ENCODE measurements around the gene UGCG. TPM values are rescaled to one million over a fixed set of nuclear protein-coding genes. Genes with fewer than 3 reads are reported as not detected.

The UGCG gene
- total and polyA plus RNA-seq, 9 of the 15 experiments (the other 6 are each of a cell fraction or from before 2014, with no cell fraction given) = 20.0 to 40.3 (median 29.2) TPM

DNA sequence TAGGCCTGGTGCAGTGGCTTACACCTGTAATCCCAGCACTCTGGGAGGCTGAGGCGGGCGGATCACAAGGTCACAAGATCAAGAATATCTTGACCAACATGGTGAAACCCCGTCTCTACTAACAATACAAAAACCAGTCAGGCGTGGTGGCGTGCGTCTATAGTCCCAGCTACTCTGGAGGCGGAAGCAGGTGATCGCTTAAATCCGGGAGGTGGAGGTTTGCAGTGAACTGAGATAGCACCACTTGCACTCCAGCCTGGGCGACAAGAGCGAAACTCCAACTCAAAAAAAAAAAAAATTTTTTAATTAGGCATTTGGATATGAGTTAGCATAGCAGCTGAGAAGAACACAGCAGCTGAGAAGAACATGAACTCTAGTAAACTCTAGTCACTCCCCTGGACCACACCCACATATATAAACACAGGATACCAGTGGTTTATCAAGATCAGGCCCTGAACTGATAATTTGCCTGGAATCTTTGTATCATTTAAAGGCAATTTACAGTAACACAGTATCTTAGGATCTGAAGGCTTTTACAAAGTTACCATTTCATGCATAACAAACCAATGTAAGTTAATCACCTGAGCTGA lies 4.6 kb upstream of the UGCG start (continued):
- TF ChIP-seq SFPQ (IDR thresholded peaks at IDR 0.05; ENCODE audit: low read depth, low read length) = no peak
- TF ChIP-seq SRF (CRISPR knock-in tag; IDR thresholded peaks at IDR 0.05) = no peak
- no peak for TF ChIP-seq ZNF133 (CRISPR knock-in tag; IDR thresholded peaks at IDR 0.05)
- TF ChIP-seq MAZ (CRISPR knock-in tag; conservative IDR thresholded peaks at IDR 0.05 in 1 of 2, IDR thresholded peaks at IDR 0.05 in 1 of 2) = no peak
- TF ChIP-seq PHF20 (IDR thresholded peaks at IDR 0.05; ENCODE audit: partially characterized antibody) = no peak
- TF ChIP-seq KDM5B (IDR thresholded peaks at IDR 0.05; ENCODE audit: insufficient replicate concordance, low read depth, low read length) = no peak
- no peak for TF ChIP-seq ZNF408 (CRISPR knock-in tag; IDR thresholded peaks at IDR 0.05; ENCODE audit: low read depth)
- TF ChIP-seq, protein P1, sequence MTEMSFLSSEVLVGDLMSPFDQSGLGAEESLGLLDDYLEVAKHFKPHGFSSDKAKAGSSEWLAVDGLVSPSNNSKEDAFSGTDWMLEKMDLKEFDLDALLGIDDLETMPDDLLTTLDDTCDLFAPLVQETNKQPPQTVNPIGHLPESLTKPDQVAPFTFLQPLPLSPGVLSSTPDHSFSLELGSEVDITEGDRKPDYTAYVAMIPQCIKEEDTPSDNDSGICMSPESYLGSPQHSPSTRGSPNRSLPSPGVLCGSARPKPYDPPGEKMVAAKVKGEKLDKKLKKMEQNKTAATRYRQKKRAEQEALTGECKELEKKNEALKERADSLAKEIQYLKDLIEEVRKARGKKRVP (CRISPR knock-in tag; IDR thresholded peaks at IDR 0.05) = no peak
- TF ChIP-seq EP400 (IDR thresholded peaks at IDR 0.05) = peak; percentile 43
- TF ChIP-seq ZBTB40 (IDR thresholded peaks at IDR 0.05) = no peak
- TF ChIP-seq ZBTB40 (CRISPR knock-in tag; IDR thresholded peaks at IDR 0.05) = no peak
- TF ChIP-seq ZNF316 (IDR thresholded peaks at IDR 0.05) = no peak
- peak in 1 of 2 experiments; percentile 59; a peak in 2 of 4 replicates for TF ChIP-seq FOXA3 (CRISPR knock-in tag; conservative IDR thresholded peaks at IDR 0.05 in 1 of 2, IDR thresholded peaks at IDR 0.05 in 1 of 2)
- no peak for TF ChIP-seq HDAC8 (tag; IDR thresholded peaks at IDR 0.05)
- TF ChIP-seq, protein P2, sequence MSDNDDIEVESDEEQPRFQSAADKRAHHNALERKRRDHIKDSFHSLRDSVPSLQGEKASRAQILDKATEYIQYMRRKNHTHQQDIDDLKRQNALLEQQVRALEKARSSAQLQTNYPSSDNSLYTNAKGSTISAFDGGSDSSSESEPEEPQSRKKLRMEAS (CRISPR knock-in tag; IDR thresholded peaks at IDR 0.05) = no peak
- no peak for TF ChIP-seq TBP (optimal IDR thresholded peaks at IDR 0.05; ENCODE audit: low read depth, low read length)
